K562 (cell line): ENCODE data around the gene HLA-F. TPM values are rescaled to one million over a fixed set of nuclear protein-coding genes. Genes with fewer than 3 reads are reported as not detected.
A peak's percentile ranks its signal among the peaks of the same experiment; 100 is the strongest.

Experiments used
- ATAC-seq: fragments of 200-7000 bp; cut with Tn5 transposase; 3 replicates; pipeline ENCODE4 v1.9.1; 2020; ENCODE audit warnings: moderate library complexity
- BruUV-seq: library from RNA; stranded (reverse); fragments of 400-500 nt; replicated peaks from 2 replicates; lab custom pipeline; 2021; lab: Mats Ljungman, UMichigan
- CTCF ChIA-PET: fragments of 300-600 bp; formaldehyde crosslinking; extraction: SDS; loops from one replicate; lab custom pipeline; 2021; ENCODE audit warnings: low intra/inter-chr PET ratio; lab: Yijun Ruan, JAX
- POLR2A ChIA-PET: fragments of 300-600, 350-650 bp; sonication (Branson Sonifier 250); formaldehyde crosslinking; extraction: SDS; loops from one replicate; lab custom pipeline; 2021; ENCODE audit warnings: antibody characterized with exemption, inconsistent platforms; lab: Yijun Ruan, JAX
- DNase-seq, 4 experiments: peaks; one replicate each; pipeline versions ENCODE4 v3.0.0 to v3.0.0-alpha.2; 2011 to 2018; ENCODE audit warnings: low spot score in 3 of 4, mixed read lengths in 3 of 4; ENCODE audit errors: extremely low read depth in 1 of 4
- FAIRE-seq: peaks from 2 replicates; lab custom pipeline; 2011; peaks lifted over from hg19 to GRCh38; lab: Jason Lieb, UNC
- H2AFZ ChIP-seq: 2 replicates; pipeline ENCODE4 v1.6.0; 2011; ENCODE audit warnings: low read depth, low read length, control low read depth, inconsistent platforms
- H3K27ac ChIP-seq: fragments of 200-600 bp; 3 replicates; pipeline ENCODE4 v1.8.0; 2011; ENCODE audit warnings: low read depth, mild to moderate bottlenecking, control low read depth, inconsistent platforms, low read length, moderate library complexity, mixed read lengths; ENCODE audit errors: extremely low read depth
- H3K27me3 ChIP-seq, 2 experiments: fragments of 300-600 bp in 1 of 2; 2 replicates in 1 of 2; 3 replicates in 1 of 2; pipeline versions ENCODE4 v1.6.0 to v1.8.0; 2011; ENCODE audit warnings: inconsistent platforms in 2 of 2, low read length in 2 of 2, mild to moderate bottlenecking in 1 of 2, mixed read lengths in 1 of 2, moderate library complexity in 1 of 2; ENCODE audit not compliant: control insufficient read depth in 2 of 2, insufficient read depth in 2 of 2
- H3K36me3 ChIP-seq: fragments of 300-600 bp; 3 replicates; pipeline ENCODE4 v1.8.0; 2011; ENCODE audit warnings: mild to moderate bottlenecking, low read length, inconsistent platforms; ENCODE audit not compliant: control insufficient read depth, insufficient read depth
- H3K4me1 ChIP-seq, 2 experiments: fragments of 200-600 bp in 1 of 2; replicated peaks in 1 of 2; 2 replicates in 1 of 2; 3 replicates in 1 of 2; pipeline versions ENCODE4 v1.5.1 to v1.8.0; 2011; ENCODE audit warnings: inconsistent platforms in 2 of 2, low read length in 2 of 2, mild to moderate bottlenecking in 1 of 2, mixed read lengths in 1 of 2, moderate library complexity in 1 of 2; ENCODE audit not compliant: control insufficient read depth in 2 of 2, insufficient read depth in 2 of 2
- H3K4me2 ChIP-seq: 2 replicates; pipeline ENCODE4 v1.6.1; 2011; ENCODE audit warnings: low read length, control low read depth, inconsistent platforms, mixed read lengths; ENCODE audit not compliant: insufficient read depth
- H3K4me3 ChIP-seq: fragments of 200-600 bp; sonication (generic), shearing (Covaris generic); 2 replicates; pipeline ENCODE4 v1.5.1; 2016; ENCODE audit warnings: control low read depth, inconsistent platforms
- H3K79me2 ChIP-seq: fragments of 200-600 bp; 3 replicates; pipeline ENCODE4 v1.8.0; 2011; ENCODE audit warnings: low read length, inconsistent platforms; ENCODE audit not compliant: control insufficient read depth, insufficient read depth
- H3K9ac ChIP-seq, 2 experiments: 2 replicates each; pipeline versions ENCODE4 v1.6.0 to v1.6.1; 2011; ENCODE audit warnings: low read depth in 2 of 2, low read length in 2 of 2, control low read depth in 1 of 2, inconsistent platforms in 1 of 2, mild to moderate bottlenecking in 1 of 2, mixed read lengths in 1 of 2; ENCODE audit not compliant: insufficient read depth in 1 of 2
- H3K9me1 ChIP-seq: one replicate; pipeline ENCODE4 v1.6.0; 2011; ENCODE audit warnings: inconsistent platforms, mild to moderate bottlenecking, low read length, moderate library complexity; ENCODE audit not compliant: control insufficient read depth, insufficient read depth
- H3K9me3 ChIP-seq: replicated peaks from 2 replicates; pipeline ENCODE4 v1.5.1; 2011; ENCODE audit warnings: low read depth, low read length, inconsistent platforms; ENCODE audit not compliant: control insufficient read depth, insufficient read depth
- H4K20me1 ChIP-seq: replicated peaks from 2 replicates; pipeline ENCODE4 v1.6.1; 2011; ENCODE audit warnings: low read length, inconsistent platforms, mixed read lengths; ENCODE audit not compliant: control insufficient read depth, insufficient read depth
- ELF4 ChIP-seq: fragments of 450-650 bp; formaldehyde crosslinking; IDR thresholded peaks from 2 replicates; pipeline ENCODE4 v1.4.0; 2022; ENCODE audit warnings: missing genetic modification characterization
- NR2C2 ChIP-seq, 2 experiments: fragments of 200-800 bp in 1 of 2; sonication (Bioruptor generic) in 1 of 2; sonication (generic) in 1 of 2; formaldehyde crosslinking in 1 of 2; IDR thresholded peaks; 2 replicates each; pipeline versions ENCODE4 v1.6.1 to v1.8.0; 2016 to 2022; ENCODE audit warnings: mild to moderate bottlenecking in 1 of 2, missing compliant biosample characterization in 1 of 2, missing genetic modification characterization in 1 of 2, missing genetic modification reagents in 1 of 2
- ZNF12 ChIP-seq: sonication (generic); formaldehyde crosslinking; IDR thresholded peaks from 2 replicates; pipeline ENCODE4 v1.4.0; 2020; ENCODE audit warnings: mild to moderate bottlenecking, missing genetic modification reagents
- ZNF512 ChIP-seq: IDR thresholded peaks from 2 replicates; pipeline ENCODE4 v1.6.1; 2016; ENCODE audit warnings: missing genetic modification characterization, missing compliant biosample characterization
- WGBS: fragments of 100-300 bp; shearing (Covaris generic); methylation state at CpG from one replicate; pipeline ENCODE4 v1.1.6; 2016; ENCODE audit warnings: low coverage, mixed read lengths; ENCODE audit not compliant: insufficient coverage; ENCODE audit errors: missing lambda C conversion rate; 5-methylcytosine and 5-hydroxymethylcytosine counted together
- in situ Hi-C: fragments of 300-500 bp; cut with MboI; formaldehyde crosslinking; loops from 4 replicates; pipeline ENCODE4 v1.15.0; 2018; ENCODE audit warnings: inconsistent platforms, mixed read lengths
- intact Hi-C: fragments of 100-400 bp; cut with micrococcal nuclease; formaldehyde crosslinking; loops from 2 replicates; pipeline ENCODE4 v1.14.2; 2022
- polyA plus RNA-seq, 8 experiments: library from polyadenylated mRNA; depleted of rRNA in 4 of 8; stranded (reverse) in 5 of 8; unstranded in 3 of 8; fragments of >200 nt; fragmentation: Nextera tagmentation in 2 of 8; fragmentation: Illumina TruSeq in 1 of 8; extraction: Ambion mirVana in 2 of 8; extraction: Trizol in 1 of 8; gene quantifications; 2 replicates each; pipeline versions ENCODE4 v1.2.1 to v1.2.3, GENCODE V29; 2011 to 2014; ENCODE audit warnings: inconsistent platforms in 1 of 8, missing spikeins in 1 of 8
- total RNA-seq, 7 experiments: library from RNA; depleted of rRNA in 6 of 7; stranded (reverse); fragments of >200 nt in 6 of 7; fragmentation: Illumina TruSeq in 2 of 7; extraction: Trizol in 2 of 7; gene quantifications; 2 replicates each; pipeline versions ENCODE4 v1.2.1 to v1.2.3, GENCODE V29; 2011 to 2021; ENCODE audit warnings: low replicate concordance in 1 of 7

Gene HLA-F
- total and polyA plus RNA-seq, 9 of the 15 experiments (the other 6 are each of a cell fraction or from before 2014, with no cell fraction given): 0.40 to 0.76 (median 0.46) TPM; not detected in 6

- intact Hi-C loops: no loop called here
- 0 out of 2 replicates have a peak, but pooled peaks cover 3% of the 10 kb centered on the region for H4K20me1 ChIP-seq
- FAIRE-seq (no peak), DNase-seq (no peak), ATAC-seq (no peak)
- H3K9ac ChIP-seq: no peak overlapping the region
- H3K27me3 ChIP-seq: peaks cover 24 to 43% of the 10 kb centered on the region in 2 experiments; a peak in 4 of 5 replicates
- TF ChIP-seq ELF4 (no peak), ZNF12 (CRISPR knock-in tag) (no peak), ZNF512 (peak; percentile 71), NR2C2 (CRISPR knock-in tag; IDR thresholded peaks at IDR 0.05) (no peak), NR2C2 (tag; IDR thresholded peaks at IDR 0.05) (no peak)
- H3K9me3 ChIP-seq: no peaks in the 10 kb centered on the region
- no TSS peak for BruUV-seq
- H2AFZ ChIP-seq: no peak overlapping the region
- H3K36me3 ChIP-seq: no peaks in the 10 kb centered on the region
- POLR2A ChIA-PET: interaction anchor here (1.5 kb wide), 1 partner anchor 10 kb away, joined by 3 read pairs; no protein-coding TSS in a partner anchor
- no peaks in the 10 kb centered on the region for H3K9me1 ChIP-seq
- no peak overlapping the region for H3K4me2 ChIP-seq
- no peaks in the 10 kb centered on the region for H3K4me1 ChIP-seq
- H3K4me3 ChIP-seq: no peak overlapping the region
- no peak overlapping the region for H3K27ac ChIP-seq
- no peaks in the 10 kb centered on the region for H3K79me2 ChIP-seq
- CTCF ChIA-PET: no interaction called here
- 3% methylated on average over 5 of the region's 5 CpGs for WGBS
- in situ Hi-C loops: no loop called here
These were observed 49.2 kb upstream of the HLA-F start for GRCh38 chr6:29674008-29674407.
